Hypothalamus (tissue), 51 donors: ENCODE data around the gene NFATC3.

Experiments used
- DNase-seq, 51 donors: peaks; one replicate each; lab custom pipeline; 2025; lab: John Stamatoyannopoulos, UW

The NFATC3 gene

GRCh38 chr16:68179855-68180254 is 94.7 kb downstream of the NFATC3 start:
- no peak for DNase-seq

GRCh38 chr16:68183046-68183445 is 97.9 kb downstream of the NFATC3 start:
- no peak for DNase-seq

GRCh38 chr16:68186877-68187276 is 101.7 kb downstream of the NFATC3 start:
- no peak for DNase-seq

GRCh38 chr16:68187505-68187904 is 102.3 kb downstream of the NFATC3 start:
- no peak for DNase-seq

GRCh38 chr16:68188170-68188569 is 103.0 kb downstream of the NFATC3 start:
- no peak for DNase-seq

GRCh38 chr16:68190081-68190480 is 104.9 kb downstream of the NFATC3 start:
- DNase-seq, result no peak

GRCh38 chr16:68190736-68191510 is 105.8 kb downstream of the NFATC3 start:
- DNase-seq, result peak in 19 of 51 donors; percentile 2 to 37 (median 17)

GRCh38 chr16:68194251-68194650 is 109.1 kb downstream of the NFATC3 start:
- no peak for DNase-seq

- DNase-seq, result no peak
Observed at GRCh38 chr16:68197250-68197649, 112.1 kb downstream of the NFATC3 start.

GRCh38 chr16:68200088-68200783 is 115.1 kb downstream of the NFATC3 start:
- DNase-seq, result no peak

GRCh38 chr16:68202091-68202519 is 116.9 kb downstream of the NFATC3 start:
- DNase-seq, result peak in 14 of 51 donors; percentile 3 to 30 (median 10)

GRCh38 chr16:68206245-68206644 is 121.1 kb downstream of the NFATC3 start:
- no peak for DNase-seq

GRCh38 chr16:68214726-68215125 is 129.6 kb downstream of the NFATC3 start:
- DNase-seq, result no peak

GRCh38 chr16:68215302-68215701 is 130.1 kb downstream of the NFATC3 start:
- no peak for DNase-seq

- DNase-seq, result no peak
Observed at GRCh38 chr16:68216240-68216639, 131.1 kb downstream of the NFATC3 start.

GRCh38 chr16:68217506-68217905 is 132.3 kb downstream of the NFATC3 start:
- DNase-seq, result no peak

- DNase-seq, result no peak
Observed at GRCh38 chr16:68219725-68220351, 134.7 kb downstream of the NFATC3 start.

- no peak for DNase-seq
Observed at GRCh38 chr16:68223072-68223471, 137.9 kb downstream of the NFATC3 start.

- DNase-seq, result no peak
Observed at GRCh38 chr16:68226116-68226515, 140.9 kb downstream of the NFATC3 start.

GRCh38 chr16:68227183-68227793 is 142.1 kb downstream of the NFATC3 start:
- DNase-seq, result no peak
